GM23338 (cell line): ENCODE measurements around the gene FABP6.
"Not testable (repeated sequence)": the region's sequence is repeated elsewhere in the genome, so short reads cannot be mapped to it uniquely, and the experiment has no call there.

Experiments
- POLR2AphosphoS5 ChIP-seq: IDR thresholded peaks from 2 replicates; pipeline ENCODE4 v1.6.1; 2016; ENCODE audit warnings: antibody characterized with exemption, low read depth
- TF ChIP-seq, protein P1 (sequence below), 2 experiments: fragments of 200-600 bp in 1 of 2; sonication (generic) in 1 of 2; conservative IDR thresholded peaks; 2 replicates each; pipeline versions ENCODE4 v1.5.1 to v1.6.1; 2016 to 2017; ENCODE audit warnings: antibody characterized with exemption in 2 of 2, low read depth in 2 of 2, mild to moderate bottlenecking in 2 of 2, moderate library complexity in 1 of 2

- TF ChIP-seq, protein P1, sequence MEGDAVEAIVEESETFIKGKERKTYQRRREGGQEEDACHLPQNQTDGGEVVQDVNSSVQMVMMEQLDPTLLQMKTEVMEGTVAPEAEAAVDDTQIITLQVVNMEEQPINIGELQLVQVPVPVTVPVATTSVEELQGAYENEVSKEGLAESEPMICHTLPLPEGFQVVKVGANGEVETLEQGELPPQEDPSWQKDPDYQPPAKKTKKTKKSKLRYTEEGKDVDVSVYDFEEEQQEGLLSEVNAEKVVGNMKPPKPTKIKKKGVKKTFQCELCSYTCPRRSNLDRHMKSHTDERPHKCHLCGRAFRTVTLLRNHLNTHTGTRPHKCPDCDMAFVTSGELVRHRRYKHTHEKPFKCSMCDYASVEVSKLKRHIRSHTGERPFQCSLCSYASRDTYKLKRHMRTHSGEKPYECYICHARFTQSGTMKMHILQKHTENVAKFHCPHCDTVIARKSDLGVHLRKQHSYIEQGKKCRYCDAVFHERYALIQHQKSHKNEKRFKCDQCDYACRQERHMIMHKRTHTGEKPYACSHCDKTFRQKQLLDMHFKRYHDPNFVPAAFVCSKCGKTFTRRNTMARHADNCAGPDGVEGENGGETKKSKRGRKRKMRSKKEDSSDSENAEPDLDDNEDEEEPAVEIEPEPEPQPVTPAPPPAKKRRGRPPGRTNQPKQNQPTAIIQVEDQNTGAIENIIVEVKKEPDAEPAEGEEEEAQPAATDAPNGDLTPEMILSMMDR (conservative IDR thresholded peaks at IDR 0.05; ENCODE audit: low read depth in 2 of 2), result not testable (repeated sequence)
- not testable (repeated sequence) for TF ChIP-seq POLR2AphosphoS5
These were observed 35.5 kb upstream of the FABP6 start for GRCh38 chr5:160193790-160194189.
